ENCODE data around the gene NBPF3.
"Not testable (repeated sequence)": the region's sequence is repeated elsewhere in the genome, so short reads cannot be mapped to it uniquely, and the experiment has no call there.

NBPF3 gene

GRCh38 chr1:21457654-21458053, 17.7 kb downstream of the NBPF3 start:
- no peak overlapping the region for H3K27ac ChIP-seq
- no peak for TF ChIP-seq ZFX (IDR thresholded peaks at IDR 0.05)
- TF ChIP-seq CTCF (conservative IDR thresholded peaks at IDR 0.05), result no peak

GRCh38 chr1:21465127-21465526, 25.2 kb downstream of the NBPF3 start:
- H3K27ac ChIP-seq, result not testable (repeated sequence)

- not testable (repeated sequence) for H3K27ac ChIP-seq
Observed at GRCh38 chr1:21467946-21468345, 28.0 kb downstream of the NBPF3 start.

- TF ChIP-seq ZFX (IDR thresholded peaks at IDR 0.05) (no peak), CTCF (conservative IDR thresholded peaks at IDR 0.05) (peak; percentile 18; the same call in 1 of the 2 replicates)
- H3K27ac ChIP-seq, result no peak overlapping the region
Observed at GRCh38 chr1:21468599-21468998, 28.7 kb downstream of the NBPF3 start.

- H3K27ac ChIP-seq, result no peak overlapping the region
- TF ChIP-seq ZFX (IDR thresholded peaks at IDR 0.05), result no peak
- TF ChIP-seq CTCF (conservative IDR thresholded peaks at IDR 0.05), result no peak
Observed at GRCh38 chr1:21469581-21469980, 29.6 kb downstream of the NBPF3 start.

GRCh38 chr1:21472861-21473260, 32.9 kb downstream of the NBPF3 start:
- no peak for TF ChIP-seq ZFX (IDR thresholded peaks at IDR 0.05)
- no peak for TF ChIP-seq CTCF (conservative IDR thresholded peaks at IDR 0.05)
- H3K27ac ChIP-seq, result no peak overlapping the region

GRCh38 chr1:21478356-21478755, 38.4 kb downstream of the NBPF3 start:
- H3K27ac ChIP-seq, result no peak overlapping the region
- no peak for TF ChIP-seq ZFX (IDR thresholded peaks at IDR 0.05)
- no peak for TF ChIP-seq CTCF (conservative IDR thresholded peaks at IDR 0.05)

- H3K27ac ChIP-seq, result not testable (repeated sequence)
Observed at GRCh38 chr1:21483881-21484280, 43.9 kb downstream of the NBPF3 start.

- H3K27ac ChIP-seq, result no peak overlapping the region
- TF ChIP-seq CTCF (conservative IDR thresholded peaks at IDR 0.05), result no peak
- no peak for TF ChIP-seq ZFX (IDR thresholded peaks at IDR 0.05)
Observed at GRCh38 chr1:21489146-21489545, 49.2 kb downstream of the NBPF3 start.

Data from C4-2B (cell line).